Body of pancreas (tissue), 4 donors: Measurements from ENCODE around the gene TEX13A. TPM values are rescaled to one million over a fixed set of nuclear protein-coding genes. Genes with fewer than 3 reads are reported as not detected.

Experiments
- ATAC-seq: fragments of 150-250 bp; one replicate; pipeline ENCODE4 v1.9.1; 2016
- DNase-seq, 4 donors: peaks; one replicate each; pipeline ENCODE4 v3.0.0-alpha.2; 2019
- H3K27ac ChIP-seq, 4 donors: fragments of 200-600 bp; sonication (generic); 1 replicate in 3 of 4; 2 replicates in 1 of 4; pipeline versions ENCODE4 v1.5.1 to v1.6.1; 2016 to 2019; ENCODE audit warnings: mild to moderate bottlenecking in 1 of 4, mixed read lengths in 1 of 4, moderate library complexity in 1 of 4
- H3K27me3 ChIP-seq, 2 donors: fragments of 200-600 bp; sonication (generic); one replicate each; pipeline ENCODE4 v1.6.0; 2016; ENCODE audit warnings: mild to moderate bottlenecking in 1 of 2
- H3K36me3 ChIP-seq, 2 donors: fragments of 200-600 bp; sonication (generic); replicated peaks in 1 of 2; 2 replicates each; pipeline ENCODE4 v1.5.1; 2016; ENCODE audit warnings: low read depth in 2 of 2; ENCODE audit not compliant: insufficient read depth in 1 of 2
- H3K4me1 ChIP-seq: fragments of 200-600 bp; sonication (generic); one replicate; pipeline ENCODE4 v1.6.0; 2016
- H3K4me3 ChIP-seq, 2 donors: fragments of 200-600 bp; sonication (generic); 1 replicate in 1 of 2; 2 replicates in 1 of 2; pipeline ENCODE4 v1.5.1; 2016 to 2019
- H3K9me3 ChIP-seq, 3 donors: fragments of 200-600 bp; sonication (generic); 1 replicate in 2 of 3; 2 replicates in 1 of 3; pipeline ENCODE4 v1.5.1; 2016
- POLR2A ChIP-seq, 3 donors: fragments of 450-650 bp; IDR thresholded peaks; one replicate each; pipeline ENCODE4 v1.6.1; 2016; ENCODE audit warnings: antibody characterized with exemption in 3 of 3, mild to moderate bottlenecking in 2 of 3
- WGBS, 2 donors: methylation state at CpG; one replicate each; pipeline ENCODE4 v1.1.5; 2017; 5-methylcytosine and 5-hydroxymethylcytosine counted together
- intact Hi-C: fragments of 100-400 bp; cut with DNase I; formaldehyde crosslinking; loops from one replicate; pipeline ENCODE4 v1.15.1; 2023
- total RNA-seq, 2 donors: library from RNA; depleted of rRNA; stranded (reverse); fragments of >200 nt; gene quantifications; one replicate each; pipeline ENCODE4 v1.1.0, GENCODE V29; 2016
- TF ChIP-seq, protein P1 (sequence below), 7 experiments: fragments of 450-650 bp in 4 of 7; fragments of 200-600 bp in 3 of 7; sonication (generic) in 3 of 7; IDR thresholded peaks; one replicate each; pipeline ENCODE4 v1.5.1; 2016 to 2019; ENCODE audit warnings: antibody characterized with exemption in 7 of 7

TEX13A gene
- total RNA-seq, 2 donors from 2014 or later: not detected

DNA sequence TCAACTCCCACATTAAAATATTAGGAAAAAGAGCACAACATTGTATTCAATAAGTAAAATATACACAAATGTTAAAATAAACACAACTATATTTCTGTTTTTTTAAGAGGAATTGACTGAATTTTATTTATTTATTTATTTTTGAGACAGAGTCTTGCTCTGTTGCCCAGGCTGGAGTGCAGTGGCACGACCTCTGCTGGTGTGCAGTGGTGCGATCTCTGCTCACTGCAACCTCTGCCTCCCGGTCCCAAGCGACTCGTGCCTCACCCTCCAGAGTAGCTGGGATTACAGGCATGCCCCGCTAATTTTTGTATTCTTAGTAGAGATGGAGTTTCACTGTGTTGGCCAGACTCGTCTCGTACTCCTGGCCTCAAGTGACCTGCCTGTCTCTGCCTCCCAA is 31.4 kb downstream of the TEX13A start:
- no peak for ATAC-seq
- TF ChIP-seq POLR2A (IDR thresholded peaks at IDR 0.05): no peak
- TF ChIP-seq, protein P1, sequence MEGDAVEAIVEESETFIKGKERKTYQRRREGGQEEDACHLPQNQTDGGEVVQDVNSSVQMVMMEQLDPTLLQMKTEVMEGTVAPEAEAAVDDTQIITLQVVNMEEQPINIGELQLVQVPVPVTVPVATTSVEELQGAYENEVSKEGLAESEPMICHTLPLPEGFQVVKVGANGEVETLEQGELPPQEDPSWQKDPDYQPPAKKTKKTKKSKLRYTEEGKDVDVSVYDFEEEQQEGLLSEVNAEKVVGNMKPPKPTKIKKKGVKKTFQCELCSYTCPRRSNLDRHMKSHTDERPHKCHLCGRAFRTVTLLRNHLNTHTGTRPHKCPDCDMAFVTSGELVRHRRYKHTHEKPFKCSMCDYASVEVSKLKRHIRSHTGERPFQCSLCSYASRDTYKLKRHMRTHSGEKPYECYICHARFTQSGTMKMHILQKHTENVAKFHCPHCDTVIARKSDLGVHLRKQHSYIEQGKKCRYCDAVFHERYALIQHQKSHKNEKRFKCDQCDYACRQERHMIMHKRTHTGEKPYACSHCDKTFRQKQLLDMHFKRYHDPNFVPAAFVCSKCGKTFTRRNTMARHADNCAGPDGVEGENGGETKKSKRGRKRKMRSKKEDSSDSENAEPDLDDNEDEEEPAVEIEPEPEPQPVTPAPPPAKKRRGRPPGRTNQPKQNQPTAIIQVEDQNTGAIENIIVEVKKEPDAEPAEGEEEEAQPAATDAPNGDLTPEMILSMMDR (IDR thresholded peaks at IDR 0.05): no peak
- H3K27ac ChIP-seq: no peak overlapping the region
- no peaks in the 10 kb centered on the region for H3K36me3 ChIP-seq
- no peaks in the 10 kb centered on the region for H3K27me3 ChIP-seq
- no peak overlapping the region for H3K4me3 ChIP-seq
- no peaks in the 10 kb centered on the region for H3K9me3 ChIP-seq
- intact Hi-C loops: no loop called here
- no peak for DNase-seq
- no peaks in the 10 kb centered on the region for H3K4me1 ChIP-seq
- 90 to 93% methylated on average over 8 of the region's 8 CpGs for WGBS, 2 donors

DNA sequence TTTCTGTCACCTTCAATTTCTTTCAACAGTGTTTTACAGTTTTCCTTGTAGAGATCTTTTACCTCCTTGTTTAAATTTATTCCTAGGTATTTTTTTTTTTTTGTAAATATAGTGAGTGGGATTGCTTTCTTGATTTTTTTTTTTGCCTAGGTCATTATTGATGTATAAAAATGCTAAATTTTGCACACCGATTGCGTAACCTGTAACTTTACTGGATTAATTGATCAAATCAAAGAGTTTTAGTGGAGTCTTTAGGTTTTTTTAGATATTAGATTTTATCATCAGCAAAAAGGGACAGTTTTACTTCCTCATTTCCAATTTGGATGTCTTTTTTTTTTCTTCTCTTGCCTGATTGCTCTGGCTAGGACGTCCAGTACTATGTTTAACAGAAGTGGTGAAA is 40.9 kb downstream of the TEX13A start:
- Histone ChIP-seq H3K36me3 (no peaks in the 10 kb centered on the region), H3K4me3 (no peak overlapping the region), H3K9me3 (no peaks in the 10 kb centered on the region), H3K27ac (no peak overlapping the region), H3K27me3 (no peaks in the 10 kb centered on the region), H3K4me1 (no peaks in the 10 kb centered on the region)
- DNase-seq (no peak), ATAC-seq (no peak)
- intact Hi-C loops: no loop called here
- WGBS, 2 donors: 71 to 72% methylated on average over 3 of the region's 3 CpGs
- TF ChIP-seq, protein P1 (IDR thresholded peaks at IDR 0.05): no peak
- no peak for TF ChIP-seq POLR2A (IDR thresholded peaks at IDR 0.05)

DNA sequence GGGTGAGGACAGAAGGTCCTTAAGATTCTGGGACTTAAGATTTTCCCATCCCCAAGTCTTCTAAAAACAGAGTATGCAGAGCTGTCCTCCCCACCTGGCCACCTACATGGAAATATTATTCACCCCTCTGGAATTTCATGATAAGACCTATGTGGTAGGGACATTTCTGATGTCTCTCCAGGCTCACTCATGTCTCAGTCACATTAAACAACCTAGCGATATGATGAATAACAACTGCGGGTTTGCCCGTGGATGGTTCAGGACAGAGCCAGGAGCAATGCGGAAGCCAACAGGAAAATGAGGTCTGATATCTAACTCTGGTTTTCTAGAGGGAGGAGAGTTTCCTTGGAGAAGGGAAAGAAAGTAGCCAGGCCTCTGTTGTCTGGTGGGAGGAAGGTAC is 47.4 kb downstream of the TEX13A start:
- Histone ChIP-seq H3K27ac (no peak overlapping the region), H3K27me3 (no peaks in the 10 kb centered on the region), H3K9me3 (no peaks in the 10 kb centered on the region), H3K4me3 (no peak overlapping the region), H3K4me1 (no peaks in the 10 kb centered on the region), H3K36me3 (no peaks in the 10 kb centered on the region)
- DNase-seq (no peak), ATAC-seq (no peak)
- TF ChIP-seq, protein P1 (IDR thresholded peaks at IDR 0.05): no peak
- TF ChIP-seq POLR2A (IDR thresholded peaks at IDR 0.05): no peak
- WGBS, 2 donors: 85 to 88% methylated on average over 4 of the region's 4 CpGs
- intact Hi-C loops: no loop called here
